ENCODE measurements around the gene SPATA31C1. TPM values are rescaled to one million over a fixed set of nuclear protein-coding genes. Genes with fewer than 3 reads are reported as not detected.
"Not testable (repeated sequence)": the region's sequence is repeated elsewhere in the genome, so short reads cannot be mapped to it uniquely, and the experiment has no call there.

Gene SPATA31C1
- not detected in 2 replicates for total RNA-seq (2014; rRNA removed)
- Bru-seq, nascent RNA, result not detected
- not detected for BruChase-seq, experiment 1, labeled RNA remaining after a 6-hour chase
- not detected for BruChase-seq, experiment 2, labeled RNA remaining after a 2-hour chase
- long read RNA-seq, result 0 reads

- H3K79me2 ChIP-seq (ENCODE audit: low read length); H3K27me3 ChIP-seq (ENCODE audit: low read length); BruUV-seq (replicated peaks); H4K20me1 ChIP-seq (ENCODE audit: low read length); H3K4me2 ChIP-seq (ENCODE audit: low read length); intact Hi-C loops (cut with micrococcal nuclease); H3K9ac ChIP-seq (ENCODE audit: low read length); DNase-seq; H3K9me3 ChIP-seq (ENCODE audit: low read length); H3K4me1 ChIP-seq (ENCODE audit: insufficient read depth, low read length); H3K4me3 ChIP-seq (ENCODE audit: low read length); H3K27ac ChIP-seq (ENCODE audit: low read length); H3F3A ChIP-seq (ENCODE audit: low read length, unreplicated experiment); H3K9me2 ChIP-seq (replicated peaks; ENCODE audit: low read length); CTCF ChIA-PET; H2AFZ ChIP-seq (ENCODE audit: low read length); POLR2A ChIA-PET (ENCODE audit: unreplicated experiment); ATAC-seq; H3K36me3 ChIP-seq (ENCODE audit: low read depth, low read length): not testable (repeated sequence)
Measured at GRCh38 chr9:87917662-87918061, at the start of gene SPATA31C1. TSS of gene SPATA31C1 (plus strand) at chr9:87917962.

DNA sequence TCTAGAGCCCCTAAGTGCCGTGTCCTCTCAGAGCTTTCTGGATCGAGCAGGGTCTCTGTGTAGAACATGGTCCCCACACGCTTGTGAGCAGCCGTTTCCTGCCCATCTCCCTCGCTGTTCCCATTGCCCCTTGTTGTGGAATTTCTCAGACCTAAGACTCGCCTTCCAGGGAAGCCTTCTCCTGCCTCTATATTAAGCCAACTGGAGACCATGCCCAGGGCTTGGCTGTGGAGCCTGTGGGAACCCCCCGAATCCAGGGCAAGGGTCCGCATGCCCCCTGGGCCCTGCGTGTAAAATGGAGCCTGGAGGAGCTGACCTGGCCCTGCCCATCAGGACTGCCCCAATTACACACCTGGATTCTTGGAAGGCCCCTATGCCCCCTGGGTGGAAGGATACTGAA, 49.6 kb upstream of the SPATA31C1 start:
- CTCF ChIA-PET, result no interaction called here
- POLR2A ChIA-PET (ENCODE audit: unreplicated experiment), result no interaction called here
- Histone ChIP-seq H3K9me3 (ENCODE audit: low read length) (no peaks in the 10 kb centered on the region), H3K4me2 (ENCODE audit: low read length) (no peak overlapping the region), H3K4me3 (ENCODE audit: low read length) (no peak overlapping the region), H3K27me3 (ENCODE audit: low read length) (no peaks in the 10 kb centered on the region), H2AFZ (ENCODE audit: low read length) (no peak overlapping the region), H3K36me3 (ENCODE audit: low read depth, low read length) (no peaks in the 10 kb centered on the region), H4K20me1 (ENCODE audit: low read length) (no peaks in the 10 kb centered on the region), H3K9me2 (replicated peaks; ENCODE audit: low read length) (no peaks in the 10 kb centered on the region), H3F3A (ENCODE audit: low read length, unreplicated experiment) (no peaks in the 10 kb centered on the region), H3K79me2 (ENCODE audit: low read length) (no peaks in the 10 kb centered on the region), H3K4me1 (ENCODE audit: insufficient read depth, low read length) (peaks cover 11% of the 10 kb centered on the region), H3K27ac (ENCODE audit: low read length) (no peak overlapping the region), H3K9ac (ENCODE audit: low read length) (no peak overlapping the region)
- intact Hi-C loops (cut with micrococcal nuclease), result no loop called here
- no TSS peak for BruUV-seq (replicated peaks)
- ATAC-seq (no peak), DNase-seq (no peak)
- no peak for TF ChIP-seq CTCF (conservative IDR thresholded peaks at IDR 0.05; ENCODE audit: low read depth, low read length)
- TF ChIP-seq EZH2 (IDR thresholded peaks at IDR 0.05; ENCODE audit: low read length, unreplicated experiment), result no peak
- TF ChIP-seq EZH2phosphoT487 (IDR thresholded peaks at IDR 0.05; ENCODE audit: borderline replicate concordance, low read length), result no peak

GRCh38 chr9:87868635-87869034, 49.1 kb upstream of the SPATA31C1 start:
- no peak overlapping the region for H3K9ac ChIP-seq (ENCODE audit: low read length)
- no peak overlapping the region for H3K4me2 ChIP-seq (ENCODE audit: low read length)
- no peaks in the 10 kb centered on the region for H3F3A ChIP-seq (ENCODE audit: low read length, unreplicated experiment)
- H3K9me3 ChIP-seq (ENCODE audit: low read length), result no peaks in the 10 kb centered on the region
- no peak overlapping the region for H3K27ac ChIP-seq (ENCODE audit: low read length)
- ATAC-seq, result no peak
- BruUV-seq (replicated peaks), result no TSS peak
- no peaks in the 10 kb centered on the region for H3K36me3 ChIP-seq (ENCODE audit: low read depth, low read length)
- ChIA-PET CTCF (no interaction called here), POLR2A (ENCODE audit: unreplicated experiment) (no interaction called here)
- no peak overlapping the region for H2AFZ ChIP-seq (ENCODE audit: low read length)
- no peak overlapping the region for H3K4me3 ChIP-seq (ENCODE audit: low read length)
- H4K20me1 ChIP-seq (ENCODE audit: low read length), result no peaks in the 10 kb centered on the region
- intact Hi-C loops (cut with micrococcal nuclease), result no loop called here
- no peaks in the 10 kb centered on the region for H3K79me2 ChIP-seq (ENCODE audit: low read length)
- H3K9me2 ChIP-seq (replicated peaks; ENCODE audit: low read length), result no peaks in the 10 kb centered on the region
- TF ChIP-seq EZH2 (IDR thresholded peaks at IDR 0.05; ENCODE audit: low read length, unreplicated experiment) (no peak), CTCF (conservative IDR thresholded peaks at IDR 0.05; ENCODE audit: low read depth, low read length) (no peak), EZH2phosphoT487 (IDR thresholded peaks at IDR 0.05; ENCODE audit: borderline replicate concordance, low read length) (no peak)
- H3K4me1 ChIP-seq (ENCODE audit: insufficient read depth, low read length), result peaks cover 7% of the 10 kb centered on the region; the same call in 1 of the 2 replicates
- DNase-seq, result no peak
- H3K27me3 ChIP-seq (ENCODE audit: low read length), result no peaks in the 10 kb centered on the region

All from PC-3 (cell line).